B cell (primary cell): ENCODE results near the gene VWA7. TPM values are rescaled to one million over a fixed set of nuclear protein-coding genes. Genes with fewer than 3 reads are reported as not detected.
A peak's percentile ranks its signal among the peaks of the same experiment; 100 is the strongest.

Experiments
- ATAC-seq: fragments of 200-7000 bp; cut with Tn5 transposase; one replicate; pipeline ENCODE4 v1.10.0; 2021; ENCODE audit warnings: low read depth, mild to moderate bottlenecking, moderate number of reproducible peaks, moderate library complexity
- CTCF ChIA-PET: fragments of 350-600 bp; sonication (Branson Sonifier 250); formaldehyde crosslinking; loops from one replicate; lab custom pipeline; 2021; ENCODE audit warnings: antibody characterized with exemption, inconsistent platforms; lab: Charles Lee
- POLR2A ChIA-PET: fragments of 350-600 bp; sonication (Branson Sonifier 250); formaldehyde crosslinking; loops from one replicate; lab custom pipeline; 2021; ENCODE audit warnings: antibody characterized with exemption; lab: Charles Lee
- DNase-seq: peaks from one replicate; pipeline ENCODE4 v3.0.0; 2013
- H2AFZ ChIP-seq: 2 replicates; pipeline ENCODE4 v1.6.1; 2012; ENCODE audit warnings: mild to moderate bottlenecking, low read depth, low read length; ENCODE audit not compliant: insufficient read depth, poor library complexity, severe bottlenecking
- H3K27ac ChIP-seq, 2 donors: 1 replicate in 1 of 2; 2 replicates in 1 of 2; pipeline ENCODE4 v1.5.1; 2012 to 2013; ENCODE audit warnings: low read length in 2 of 2, mild to moderate bottlenecking in 2 of 2, moderate library complexity in 1 of 2
- H3K27me3 ChIP-seq, 4 experiments: fragments of 200-600 bp in 1 of 4; sonication (generic) in 1 of 4; replicated peaks in 1 of 4; 1 replicate in 2 of 4; 2 replicates in 2 of 4; pipeline versions ENCODE4 v1.6.1 to v1.7.0; 2013 to 2016; ENCODE audit warnings: low read length in 3 of 4, mild to moderate bottlenecking in 2 of 4, mixed read lengths in 1 of 4, moderate library complexity in 1 of 4; ENCODE audit not compliant: insufficient read depth in 4 of 4, control insufficient read depth in 3 of 4; ENCODE audit errors: control extremely low read depth in 1 of 4
- H3K36me3 ChIP-seq, 2 experiments: replicated peaks in 1 of 2; 1 replicate in 1 of 2; 2 replicates in 1 of 2; pipeline versions ENCODE4 v1.6.1 to v1.7.1; 2013; ENCODE audit warnings: low read length in 1 of 2; ENCODE audit not compliant: insufficient read depth in 2 of 2, control insufficient read depth in 1 of 2; ENCODE audit errors: control extremely low read depth in 1 of 2, extremely low read depth in 1 of 2
- H3K4me1 ChIP-seq, 2 donors: fragments of 200-600 bp in 1 of 2; sonication (generic) in 1 of 2; 1 replicate in 1 of 2; 2 replicates in 1 of 2; pipeline versions ENCODE4 v1.5.1 to v1.6.1; 2013 to 2017; ENCODE audit warnings: low read length in 2 of 2; ENCODE audit not compliant: control insufficient read depth in 2 of 2, insufficient read depth in 2 of 2
- H3K4me2 ChIP-seq: replicated peaks from 2 replicates; pipeline ENCODE3; 2012; ENCODE audit warnings: mild to moderate bottlenecking, low read depth, low read length; ENCODE audit not compliant: poor library complexity, severe bottlenecking
- H3K4me3 ChIP-seq, 5 experiments: fragments of 200-600 bp in 1 of 5; sonication (generic) in 1 of 5; 1 replicate in 3 of 5; 2 replicates in 2 of 5; pipeline versions ENCODE4 v1.5.1 to v1.7.0; 2011 to 2016; ENCODE audit warnings: low read length in 4 of 5, mild to moderate bottlenecking in 4 of 5, low read depth in 2 of 5, control low read depth in 1 of 5, moderate library complexity in 1 of 5; ENCODE audit not compliant: insufficient read depth in 1 of 5; ENCODE audit errors: control extremely low read depth in 1 of 5, extremely low read depth in 1 of 5
- H3K79me2 ChIP-seq: fragments of 200-600 bp; sonication (generic); one replicate; pipeline ENCODE4 v1.6.0; 2016; ENCODE audit warnings: low read length; ENCODE audit not compliant: control insufficient read depth, insufficient read depth
- H3K9ac ChIP-seq: fragments of 200-600 bp; sonication (generic); 2 replicates; pipeline ENCODE4 v1.6.1; 2017; ENCODE audit warnings: mild to moderate bottlenecking, low read length, moderate library complexity
- H3K9me3 ChIP-seq, 3 donors: one replicate each; pipeline versions ENCODE4 v1.6.1 to v1.7.1; 2013; ENCODE audit warnings: low read length in 2 of 3; ENCODE audit not compliant: control insufficient read depth in 2 of 3, insufficient read depth in 1 of 3; ENCODE audit errors: control extremely low read depth in 1 of 3
- H4K20me1 ChIP-seq: 2 replicates; pipeline ENCODE4 v1.6.0; 2012; ENCODE audit warnings: mild to moderate bottlenecking, low read length; ENCODE audit not compliant: insufficient read depth, control insufficient read depth, poor library complexity, severe bottlenecking
- H3K27ac Mint-ChIP-seq: one replicate; pipeline ENCODE4 v1.8.0; 2021; ENCODE audit warnings: mixed read lengths
- H3K27me3 Mint-ChIP-seq: one replicate; pipeline ENCODE4 v1.8.0; 2021; ENCODE audit warnings: mixed read lengths
- H3K4me1 Mint-ChIP-seq: one replicate; pipeline ENCODE4 v1.8.0; 2021; ENCODE audit warnings: mixed read lengths
- H3K4me3 Mint-ChIP-seq: one replicate; pipeline ENCODE4 v1.8.0; 2021; ENCODE audit warnings: mixed read lengths
- H3K9me3 Mint-ChIP-seq: one replicate; pipeline ENCODE4 v1.8.0; 2022; ENCODE audit warnings: mixed read lengths; ENCODE audit not compliant: insufficient read depth
- CTCF ChIP-seq: fragments of 200-600 bp; IDR thresholded peaks from one replicate; pipeline ENCODE4 v1.8.0; 2022; ENCODE audit warnings: antibody characterized with exemption, mild to moderate bottlenecking
- EZH2 ChIP-seq: IDR thresholded peaks from 2 replicates; pipeline ENCODE4 v1.6.1; 2012; ENCODE audit warnings: borderline replicate concordance, low read depth, mild to moderate bottlenecking, moderate library complexity, low read length; ENCODE audit not compliant: insufficient read depth, poor library complexity, severe bottlenecking
- WGBS: methylation state at CpG from one replicate; pipeline ENCODE4 v1.1.5; 2013; ENCODE audit warnings: missing lambda C conversion rate; ENCODE audit not compliant: insufficient coverage; 5-methylcytosine and 5-hydroxymethylcytosine counted together
- intact Hi-C: fragments of 100-400 bp; cut with micrococcal nuclease; formaldehyde crosslinking; loops from one replicate; pipeline ENCODE4 v1.10.0; 2022
- polyA plus RNA-seq: library from polyadenylated mRNA; depleted of rRNA; stranded (reverse); fragments of >200 nt; gene quantifications from 2 replicates; pipeline ENCODE4 v1.2.3, GENCODE V29; 2012
- total RNA-seq, 2 donors: library from RNA; stranded (reverse); fragments of 120-200 nt in 1 of 2; gene quantifications; 1 replicate in 1 of 2; 2 replicates in 1 of 2; pipeline versions ENCODE4 v1.2.3 to v1.2.4, GENCODE V29; 2013 to 2022

Gene VWA7
- total and polyA plus RNA-seq, 2 donors (not counting 1 experiment from before 2014, with no cell fraction given): 5.2 to 6.0 TPM

- Histone ChIP-seq H4K20me1 (no peaks in the 10 kb centered on the region), H3K27me3 (no peaks in the 10 kb centered on the region), H3K4me1 (peaks cover 27 to 32% of the 10 kb centered on the region in 2 donors), H2AFZ (no peak overlapping the region), H3K9ac (no peak overlapping the region), H3K9me3 (no peaks in the 10 kb centered on the region), H3K36me3 (peaks cover 0 to 16% of the 10 kb centered on the region in 2 experiments), H3K4me2 (no peak overlapping the region), H3K27ac (peak overlapping the region in 1 of 2 donors; percentile 23), H3K4me3 (no peak overlapping the region), H3K79me2 (peaks cover 15% of the 10 kb centered on the region)
- peaks cover 28% of the 10 kb centered on the region for H3K4me1 Mint-ChIP-seq
- ATAC-seq (no peak), DNase-seq (no peak)
- WGBS: 97% methylated on average over 6 of the region's 12 CpGs
- H3K27ac Mint-ChIP-seq: no peak overlapping the region
- H3K27me3 Mint-ChIP-seq: no peaks in the 10 kb centered on the region
- H3K4me3 Mint-ChIP-seq: no peak overlapping the region
- TF ChIP-seq EZH2 (no peak), CTCF (no peak)
- intact Hi-C loops: loop anchor here (5.0 kb wide), 2 partner anchors 63 to 132 kb away; partner anchors contain the start of genes CSNK2B, LY6G5B and NEU1
- ChIA-PET CTCF (interaction anchor here (0.8 to 1.2 kb wide), 3 partner anchors 14 to 70 kb away, joined by 3 to 4 read pairs (median 3); no protein-coding TSS in a partner anchor), POLR2A (interaction anchor here (1.5 kb wide), 1 partner anchor 60 kb away, joined by 4 read pairs; the partner anchor contains the start of gene MSH5)
- H3K9me3 Mint-ChIP-seq: no peaks in the 10 kb centered on the region
Observed at GRCh38 chr6:31799781-31800180, 22.7 kb upstream of the VWA7 start.

- Histone ChIP-seq H3K4me2 (peak overlapping the region; percentile 64), H3K4me1 (peaks cover 40 to 47% of the 10 kb centered on the region in 2 donors), H3K79me2 (peaks cover 25% of the 10 kb centered on the region), H2AFZ (peak overlapping the region; percentile 59), H4K20me1 (no peaks in the 10 kb centered on the region), H3K9ac (no peak overlapping the region), H3K36me3 (peaks cover 0 to 14% of the 10 kb centered on the region in 2 experiments), H3K9me3 (no peaks in the 10 kb centered on the region), H3K4me3 (no peak overlapping the region), H3K27ac (peak overlapping the region; percentile 75 to 87), H3K27me3 (no peaks in the 10 kb centered on the region)
- H3K9me3 Mint-ChIP-seq: no peaks in the 10 kb centered on the region
- peak overlapping the region; percentile 87 for H3K27ac Mint-ChIP-seq
- WGBS: 2% methylated on average over 5 of the region's 5 CpGs
- POLR2A ChIA-PET: interaction anchor here (0.7 to 3.5 kb wide), 2 partner anchors 9 to 491 kb away, joined by 3 to 38 read pairs; partner anchors contain the start of gene LSM2
- H3K27me3 Mint-ChIP-seq: no peaks in the 10 kb centered on the region
- TF ChIP-seq CTCF (no peak), EZH2 (no peak)
- DNase-seq (peak; percentile 68), ATAC-seq (peak; percentile 9)
- peak overlapping the region; percentile 46 for H3K4me3 Mint-ChIP-seq
- intact Hi-C loops: loop anchor here (2.0 to 5.0 kb wide), 4 partner anchors 17 to 130 kb away; partner anchors contain the start of genes CSNK2B, HSPA1A, HSPA1L and LY6G5B
- CTCF ChIA-PET: interaction anchor here (1.4 to 2.8 kb wide), 2 partner anchors 8 to 59 kb away, joined by 3 to 20 read pairs; partner anchors contain the start of genes LSM2 and MSH5
- peaks cover 44% of the 10 kb centered on the region for H3K4me1 Mint-ChIP-seq
Observed at GRCh38 chr6:31797588-31797987, 20.5 kb upstream of the VWA7 start.
